ENCODE measurements around the gene EIF5AL1.
"Not testable (repeated sequence)": the region's sequence is repeated elsewhere in the genome, so short reads cannot be mapped to it uniquely, and the experiment has no call there.

Gene EIF5AL1

DNA sequence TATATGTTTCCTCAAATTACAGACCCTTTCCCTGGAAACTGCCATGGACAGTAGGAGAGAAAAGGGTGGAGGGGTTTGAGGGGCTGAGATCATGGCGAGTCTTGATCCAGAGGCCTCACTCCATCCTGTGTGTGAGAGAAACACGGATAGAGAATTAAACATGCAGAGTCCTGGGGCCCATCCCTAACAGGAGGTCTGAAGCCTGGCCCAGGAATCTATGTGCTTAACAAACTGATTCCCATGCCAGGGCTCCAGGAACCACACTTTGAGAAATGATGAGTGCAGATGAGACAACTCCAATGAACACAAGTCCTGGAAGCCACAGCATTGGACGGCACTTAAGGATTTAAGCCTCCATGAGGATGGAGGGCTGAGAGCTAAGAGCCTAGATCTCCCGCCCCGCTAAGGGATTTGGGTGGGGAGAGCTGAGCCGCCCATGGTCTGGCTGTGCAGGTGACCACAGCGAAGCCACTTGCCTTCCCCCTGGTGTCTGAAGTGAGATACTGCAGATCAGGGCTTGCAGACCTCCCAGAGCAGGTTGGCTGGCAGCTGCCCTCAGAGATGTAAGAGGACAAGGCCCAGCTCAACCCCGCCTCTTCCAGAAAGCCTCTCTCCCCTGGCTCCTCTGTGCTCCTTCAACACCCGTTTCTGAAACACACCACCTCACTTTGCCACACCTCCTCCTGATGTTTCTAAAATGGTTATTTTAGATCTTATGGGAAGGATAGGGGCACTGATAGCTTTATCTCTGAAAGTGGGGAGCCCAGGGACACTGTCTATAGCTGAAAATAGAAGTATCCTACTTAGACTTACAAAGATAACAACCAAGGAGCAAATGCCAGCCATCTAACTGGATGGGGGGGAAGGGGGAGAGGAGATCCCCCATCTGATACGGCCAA lies 24.8 kb upstream of the EIF5AL1 start:
- DNase-seq (ENCODE audit: low spot score): peak; percentile 42

DNA sequence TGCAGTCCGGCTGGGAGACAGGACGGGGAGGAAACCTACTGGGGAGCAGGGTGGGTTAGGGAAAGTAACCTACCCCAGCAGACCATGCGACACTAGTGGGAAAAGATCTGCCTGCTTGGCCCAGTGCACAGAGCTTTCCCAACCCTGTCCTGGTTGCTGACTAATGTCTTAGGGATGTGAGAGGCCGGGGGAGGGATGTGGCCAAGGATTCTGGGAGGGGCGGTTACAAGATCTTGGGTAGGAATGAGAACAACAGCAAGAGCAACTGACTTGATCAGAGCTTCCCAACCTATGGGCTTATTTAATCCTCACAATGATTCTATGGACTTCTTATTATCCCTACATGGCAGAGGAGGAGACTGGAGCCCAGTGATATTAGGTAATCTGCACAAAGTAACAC lies 24.0 kb upstream of the EIF5AL1 start:
- peak; percentile 53 for DNase-seq (ENCODE audit: low spot score)

- no peak for DNase-seq (ENCODE audit: low spot score)
These were observed 23.5 kb upstream of the EIF5AL1 start for GRCh38 chr10:79488870-79489269.

- no peak for DNase-seq (ENCODE audit: low spot score)
These were observed 21.8 kb upstream of the EIF5AL1 start for GRCh38 chr10:79490400-79491142.

DNA sequence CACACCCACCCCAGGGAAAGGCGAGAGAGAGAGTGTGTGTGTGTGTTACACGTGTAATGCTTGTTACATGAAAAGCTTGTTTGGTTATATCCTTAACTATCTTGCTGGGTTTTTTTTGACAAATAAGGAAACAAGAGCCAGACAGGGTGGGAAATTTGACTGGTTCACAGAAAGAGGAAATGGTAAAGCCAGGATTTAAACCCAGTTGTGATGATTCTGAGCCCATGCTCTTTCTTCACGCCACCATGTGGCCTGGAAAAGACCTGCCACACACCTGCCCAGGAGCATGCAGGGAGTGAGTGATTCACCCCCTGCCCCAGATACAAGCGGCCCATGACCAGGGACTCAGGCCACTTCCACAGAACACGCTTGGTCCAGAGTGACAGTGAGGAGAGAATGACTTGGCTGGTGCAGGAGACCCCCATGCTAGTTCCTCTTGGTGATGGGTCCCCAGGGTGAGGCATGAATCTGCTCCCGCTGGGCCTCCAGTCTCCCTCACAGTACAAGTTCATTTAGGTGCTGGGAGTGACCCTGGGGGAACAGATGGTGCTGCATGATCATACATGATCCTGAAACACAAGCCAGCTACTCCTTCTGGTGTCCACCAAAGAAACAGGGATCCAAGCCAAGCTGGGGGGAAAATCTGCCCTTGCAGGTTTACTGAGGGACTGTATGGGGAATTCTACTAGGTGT lies 21.0 kb upstream of the EIF5AL1 start:
- no peak for DNase-seq (ENCODE audit: low spot score)

DNA sequence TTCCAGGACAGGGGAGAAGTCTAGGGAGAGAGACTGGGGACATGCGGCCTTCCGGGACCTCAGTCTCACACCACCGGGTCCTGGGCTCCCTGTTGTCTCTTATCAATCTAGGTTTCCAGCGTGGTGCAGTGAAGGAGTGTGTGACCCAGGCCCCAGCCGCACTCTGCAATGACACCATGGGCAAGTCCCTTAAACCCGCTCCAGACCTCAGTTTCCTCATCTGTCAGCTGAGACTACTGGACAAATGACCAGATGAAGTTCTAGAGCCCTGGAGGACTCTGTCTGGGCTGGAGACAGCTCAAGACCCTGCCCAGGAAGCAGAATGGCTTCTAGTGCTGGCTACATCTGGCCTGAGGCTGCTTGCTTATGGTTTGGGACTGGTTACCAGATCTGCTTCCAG lies 20.1 kb upstream of the EIF5AL1 start:
- DNase-seq (ENCODE audit: low spot score): no peak

DNA sequence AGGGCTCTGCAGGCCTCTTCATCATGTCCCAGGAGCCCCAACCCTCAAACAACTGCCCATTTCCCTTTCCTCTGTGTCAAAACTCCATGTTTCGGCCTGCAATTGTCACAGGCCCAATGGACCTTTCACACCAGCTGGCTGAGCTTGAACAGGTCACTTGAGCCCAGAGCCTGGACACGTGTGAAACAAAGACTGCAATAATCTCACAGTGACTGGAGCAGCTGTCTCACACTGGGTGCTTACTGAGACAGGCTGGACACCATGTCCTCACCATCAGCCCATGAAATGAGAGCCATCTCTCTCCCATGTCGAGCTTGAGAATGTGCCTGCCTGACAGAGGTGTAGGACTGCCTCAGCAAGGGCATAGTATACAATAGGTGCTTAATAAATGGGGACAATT lies 19.5 kb upstream of the EIF5AL1 start:
- no peak for DNase-seq (ENCODE audit: low spot score)

GRCh38 chr10:79493806-79494205 lies 18.5 kb upstream of the EIF5AL1 start:
- no peak for DNase-seq (ENCODE audit: low spot score)

GRCh38 chr10:79494871-79495705 lies 17.2 kb upstream of the EIF5AL1 start:
- no peak for DNase-seq (ENCODE audit: low spot score)

GRCh38 chr10:79495791-79496190 lies 16.5 kb upstream of the EIF5AL1 start:
- no peak for DNase-seq (ENCODE audit: low spot score)

GRCh38 chr10:79496896-79497295 lies 15.4 kb upstream of the EIF5AL1 start:
- no peak for DNase-seq (ENCODE audit: low spot score)

DNA sequence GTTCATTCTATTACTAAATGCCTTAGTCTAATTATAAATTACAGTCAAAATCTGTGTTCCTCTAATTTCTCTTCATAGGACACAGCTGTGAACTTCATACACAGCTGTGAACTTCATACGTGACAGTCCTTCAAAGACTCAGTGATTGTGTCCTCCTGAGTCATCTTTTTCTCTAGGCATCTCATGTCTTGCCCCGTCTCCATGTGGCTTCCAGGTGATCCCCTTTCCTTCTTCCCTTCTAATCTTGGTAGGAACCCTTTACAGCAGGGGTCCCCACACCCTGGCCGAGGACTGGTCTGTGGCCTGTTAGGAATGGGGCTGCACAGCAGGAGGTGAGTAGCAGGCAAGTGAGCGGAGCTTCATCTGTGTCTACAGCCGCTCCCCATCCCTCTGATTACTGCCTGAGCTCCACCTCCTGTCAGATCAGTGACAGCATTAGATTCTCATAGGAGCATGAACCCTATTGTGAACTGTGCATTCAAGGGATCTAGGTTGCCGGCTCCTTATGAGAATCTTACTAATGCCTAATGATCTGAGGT lies 14.0 kb upstream of the EIF5AL1 start:
- DNase-seq (ENCODE audit: low spot score): no peak

DNA sequence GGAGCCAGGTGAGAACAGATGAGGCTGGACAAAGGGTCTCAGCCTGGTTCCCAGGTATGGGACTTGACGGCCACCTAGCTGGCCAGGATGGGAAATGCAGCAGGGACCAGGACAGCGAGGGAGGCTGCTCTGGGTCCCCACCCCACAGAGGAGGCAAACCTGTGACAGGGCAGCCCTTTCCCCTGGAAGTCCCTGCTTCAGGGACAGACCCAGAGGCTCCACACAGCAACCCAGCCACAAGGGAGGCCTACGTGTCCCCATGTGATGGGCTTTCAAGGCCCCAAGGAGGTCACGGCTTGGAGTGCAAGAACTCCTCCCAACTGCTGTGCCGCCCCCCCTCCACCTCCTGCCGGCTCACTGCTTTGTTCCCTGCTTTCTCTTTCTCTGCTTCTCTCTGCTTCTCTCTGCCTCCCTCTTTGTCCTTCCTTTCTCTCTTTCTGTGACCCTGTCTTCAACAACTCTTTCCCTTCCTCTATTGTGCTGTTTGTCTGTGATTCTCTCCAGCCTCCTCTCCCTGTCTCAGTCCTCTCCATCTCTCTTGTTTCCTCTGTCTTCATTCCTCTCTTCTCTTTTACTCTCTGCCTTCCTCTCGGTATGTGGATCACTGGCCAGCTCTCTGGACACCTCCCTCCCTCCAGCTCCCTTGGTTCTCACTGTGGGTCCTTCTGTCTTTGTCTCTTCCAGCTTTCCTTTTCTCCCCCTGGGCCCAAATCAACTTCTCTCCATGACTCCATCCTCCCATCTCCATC lies 9.6 kb upstream of the EIF5AL1 start:
- DNase-seq (ENCODE audit: low spot score): no peak

DNA sequence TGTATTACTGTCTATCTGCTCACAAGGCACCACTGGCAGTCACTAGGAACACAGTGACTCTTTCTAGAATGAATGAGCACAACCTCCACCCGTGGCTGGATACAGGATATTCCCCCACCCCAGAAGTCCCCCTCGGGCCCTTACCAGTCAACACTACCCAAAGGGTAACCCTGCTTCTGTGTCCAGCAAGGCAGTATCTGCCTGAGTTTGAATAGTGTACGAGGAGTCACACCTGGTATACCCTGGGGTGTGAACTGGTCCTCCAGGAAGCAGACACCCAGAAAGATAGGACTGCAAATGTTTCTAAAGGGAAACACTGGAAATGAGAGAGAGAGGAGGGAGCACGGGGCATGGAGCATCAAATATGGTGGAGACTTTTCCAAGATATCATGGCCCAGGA lies 8.5 kb upstream of the EIF5AL1 start:
- not testable (repeated sequence) for DNase-seq (ENCODE audit: low spot score)

DNA sequence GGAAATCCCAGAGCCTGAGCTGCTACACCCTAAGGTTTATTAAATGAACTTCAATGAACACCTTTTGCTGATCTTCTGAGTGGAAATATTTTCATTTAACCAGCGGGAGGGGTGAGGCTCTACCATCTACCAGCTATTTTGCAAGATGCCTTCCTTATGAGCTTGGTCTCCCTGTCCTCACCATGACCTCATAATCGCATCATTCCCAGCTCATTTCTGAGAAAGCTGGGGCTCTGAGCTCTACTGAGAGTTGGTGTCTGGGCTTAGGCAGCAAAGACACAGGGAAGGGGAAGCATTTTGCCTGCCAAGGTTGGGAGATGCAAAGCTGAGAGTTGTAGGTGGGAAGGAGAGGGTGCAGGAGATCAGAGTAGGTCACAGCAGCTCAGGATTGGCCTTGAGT lies 7.8 kb upstream of the EIF5AL1 start:
- DNase-seq (ENCODE audit: low spot score): not testable (repeated sequence)

DNA sequence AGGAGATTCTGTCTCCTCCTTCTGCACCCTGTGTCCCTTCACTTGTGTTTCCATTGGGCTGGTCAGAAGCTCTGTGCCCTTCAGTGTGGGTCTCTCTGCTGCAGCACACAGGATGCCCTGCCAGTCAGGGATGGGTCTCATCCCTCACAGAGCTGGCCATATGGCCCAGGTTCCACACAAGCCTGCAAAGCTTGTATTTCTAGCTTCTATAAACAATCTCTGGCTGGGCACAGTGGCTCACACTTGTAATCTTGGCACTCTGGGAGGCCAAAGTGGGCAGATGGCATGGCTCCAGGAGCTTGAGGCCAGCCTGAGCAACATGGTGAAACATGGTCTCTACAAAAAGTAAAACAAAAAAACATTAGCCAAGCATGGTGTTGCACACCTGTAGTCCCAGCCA lies 7.0 kb upstream of the EIF5AL1 start:
- not testable (repeated sequence) for DNase-seq (ENCODE audit: low spot score)

- DNase-seq (ENCODE audit: low spot score): no peak
These were observed 6.5 kb upstream of the EIF5AL1 start for GRCh38 chr10:79505829-79506228.

DNA sequence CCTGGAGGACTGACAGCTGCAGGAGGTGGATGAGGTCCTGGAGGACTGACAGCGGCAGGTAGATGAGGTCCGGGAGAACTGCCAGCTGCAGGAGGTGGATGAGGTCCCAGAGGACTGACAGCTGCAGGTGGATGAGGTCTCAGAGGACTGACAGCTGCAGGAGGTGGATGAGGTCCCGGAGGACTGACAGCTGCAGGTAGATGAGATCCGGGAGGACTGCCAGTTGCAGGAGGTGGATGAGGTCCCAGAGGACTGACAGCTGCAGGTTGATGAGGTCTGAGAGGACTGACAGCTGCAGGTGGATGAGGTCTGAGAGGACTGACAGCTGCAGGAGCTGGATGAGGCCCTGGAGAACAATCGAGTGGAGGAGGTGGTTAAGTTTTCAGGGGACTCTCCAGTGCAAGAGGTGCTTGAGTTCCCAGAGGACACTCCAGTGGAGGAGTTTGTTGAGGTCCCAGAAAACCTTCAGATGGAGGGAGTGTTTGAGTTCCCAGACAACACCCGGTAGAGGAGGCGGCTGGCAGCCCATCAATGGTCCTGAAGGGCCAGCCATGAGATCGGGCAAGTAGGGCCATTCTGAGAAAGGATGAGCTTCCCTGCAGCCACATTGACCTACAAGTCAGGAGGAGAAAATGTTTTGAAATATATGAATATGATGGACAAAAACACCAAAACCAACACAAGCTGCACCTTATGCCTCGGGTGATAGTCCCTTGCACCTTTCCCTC lies 4.7 kb upstream of the EIF5AL1 start:
- no peak for DNase-seq (ENCODE audit: low spot score)

- DNase-seq (ENCODE audit: low spot score): not testable (repeated sequence)
These were observed 4.1 kb upstream of the EIF5AL1 start for GRCh38 chr10:79508245-79508644.

DNA sequence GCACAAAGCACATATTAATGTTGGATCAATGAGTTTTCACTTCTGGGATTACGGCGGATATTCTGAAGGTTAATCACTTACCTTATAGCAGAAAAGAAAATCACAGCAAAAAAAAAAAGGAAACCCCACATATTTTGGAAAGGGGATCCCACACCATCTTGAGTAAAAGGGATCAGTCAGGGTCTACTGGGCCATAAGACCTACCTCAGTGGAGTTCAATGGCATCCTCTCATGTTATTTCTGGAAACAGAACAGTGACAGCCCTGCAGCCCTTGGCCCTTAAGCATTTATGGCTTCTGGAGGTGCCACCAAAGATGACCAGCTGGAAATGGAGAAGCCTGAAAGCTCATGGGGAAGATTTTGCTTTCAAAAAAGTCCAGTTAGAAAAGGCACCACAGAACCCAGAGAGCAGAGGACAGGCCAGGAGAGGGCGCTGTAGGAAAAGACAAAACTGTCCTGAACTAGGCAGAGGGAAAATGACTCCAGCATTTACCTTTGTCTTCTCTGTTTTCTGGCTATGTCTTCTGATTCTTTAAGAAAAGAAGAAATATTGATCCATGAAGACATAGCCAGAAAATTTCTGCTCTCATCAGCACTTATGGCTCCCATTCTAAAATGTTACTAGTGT lies 2.9 kb upstream of the EIF5AL1 start:
- DNase-seq (ENCODE audit: low spot score): not testable (repeated sequence)

Measured in LoVo (cell line).